KG1 (cell line): ENCODE measurements around the gene RBM26.
"Not testable (repeated sequence)": the region's sequence is repeated elsewhere in the genome, so short reads cannot be mapped to it uniquely, and the experiment has no call there.

Experiments used
- DNase-seq: peaks from one replicate; lab custom pipeline; 2025; lab: John Stamatoyannopoulos, UW

Gene RBM26

DNA sequence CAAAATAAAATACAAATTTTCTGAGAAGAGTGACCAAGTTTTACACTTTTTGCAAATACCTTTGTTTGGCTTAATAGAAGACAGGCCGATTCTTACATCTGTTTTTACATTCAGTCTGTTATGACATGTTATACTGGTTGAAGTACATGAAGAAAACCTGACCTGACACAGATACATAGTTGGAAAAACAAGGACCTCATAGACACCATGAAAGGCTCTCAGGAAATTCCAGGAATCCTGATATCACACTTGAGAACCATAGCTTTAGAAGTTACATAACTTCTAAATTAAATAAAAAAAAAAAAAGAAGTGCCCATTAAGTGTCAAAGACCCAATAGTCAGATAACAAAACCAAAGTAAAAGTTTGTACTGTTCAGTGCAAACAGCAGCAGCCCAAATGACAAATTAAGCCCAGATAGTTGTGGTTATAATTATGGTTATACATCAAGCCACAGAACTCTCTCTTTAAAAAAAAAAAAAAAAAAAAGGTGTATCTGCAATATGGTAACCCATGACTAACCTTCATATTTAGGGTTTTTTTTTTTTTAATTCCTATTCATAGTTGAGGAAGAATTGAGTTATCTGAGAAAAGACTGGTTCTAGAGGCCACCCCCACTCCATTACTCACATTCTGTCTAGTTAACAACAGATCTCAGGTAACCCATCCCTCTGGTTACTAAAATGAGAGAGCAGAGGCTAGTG is 19.8 kb downstream of the RBM26 start:
- no peak for DNase-seq

DNA sequence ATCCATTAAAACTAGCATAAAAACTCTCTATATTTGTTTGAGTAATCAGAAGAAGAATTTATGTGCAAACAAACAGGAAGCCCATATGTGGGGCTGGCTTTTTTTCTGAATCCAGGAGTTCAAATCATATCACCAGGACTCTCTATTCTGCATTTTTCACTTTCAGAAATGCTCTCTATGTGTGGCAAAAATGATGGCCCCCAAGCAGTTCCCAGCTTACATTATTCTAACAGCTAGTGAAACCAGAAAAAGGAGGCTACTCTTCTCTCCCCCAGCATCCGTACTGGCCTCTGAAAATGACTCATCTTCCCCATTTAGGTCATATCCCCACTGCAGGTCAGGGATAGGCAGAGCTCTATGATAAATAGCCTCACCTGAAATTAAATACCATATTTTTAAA is 20.4 kb downstream of the RBM26 start:
- DNase-seq, result no peak

DNA sequence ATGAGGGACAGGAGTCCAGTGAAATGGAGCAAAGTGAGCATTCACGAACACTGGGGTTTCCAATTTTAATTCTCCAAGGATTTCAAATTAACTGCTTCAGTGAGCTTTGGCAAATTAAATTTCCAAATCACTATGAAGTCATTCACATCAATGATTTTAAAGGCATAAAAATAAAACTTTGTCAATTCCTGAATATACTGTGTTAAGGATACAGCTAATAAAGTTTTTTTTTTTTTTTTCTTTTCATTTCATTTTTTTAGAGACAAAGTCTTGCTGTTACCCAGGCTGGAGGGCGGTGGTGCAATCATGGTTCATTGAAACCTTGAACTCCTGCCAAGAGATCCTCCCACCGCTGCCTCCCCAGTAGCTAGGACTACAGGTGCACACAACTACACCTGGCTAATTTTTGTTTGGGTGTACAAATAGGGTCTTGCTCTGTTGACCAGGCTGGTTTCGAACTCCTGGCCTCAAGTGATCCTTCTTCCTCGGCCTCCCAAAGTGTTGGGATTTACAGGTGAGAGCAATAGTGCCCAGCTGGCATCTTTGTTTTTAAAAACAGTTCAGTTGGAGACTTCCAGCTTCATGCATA is 21.9 kb downstream of the RBM26 start:
- no peak for DNase-seq

DNA sequence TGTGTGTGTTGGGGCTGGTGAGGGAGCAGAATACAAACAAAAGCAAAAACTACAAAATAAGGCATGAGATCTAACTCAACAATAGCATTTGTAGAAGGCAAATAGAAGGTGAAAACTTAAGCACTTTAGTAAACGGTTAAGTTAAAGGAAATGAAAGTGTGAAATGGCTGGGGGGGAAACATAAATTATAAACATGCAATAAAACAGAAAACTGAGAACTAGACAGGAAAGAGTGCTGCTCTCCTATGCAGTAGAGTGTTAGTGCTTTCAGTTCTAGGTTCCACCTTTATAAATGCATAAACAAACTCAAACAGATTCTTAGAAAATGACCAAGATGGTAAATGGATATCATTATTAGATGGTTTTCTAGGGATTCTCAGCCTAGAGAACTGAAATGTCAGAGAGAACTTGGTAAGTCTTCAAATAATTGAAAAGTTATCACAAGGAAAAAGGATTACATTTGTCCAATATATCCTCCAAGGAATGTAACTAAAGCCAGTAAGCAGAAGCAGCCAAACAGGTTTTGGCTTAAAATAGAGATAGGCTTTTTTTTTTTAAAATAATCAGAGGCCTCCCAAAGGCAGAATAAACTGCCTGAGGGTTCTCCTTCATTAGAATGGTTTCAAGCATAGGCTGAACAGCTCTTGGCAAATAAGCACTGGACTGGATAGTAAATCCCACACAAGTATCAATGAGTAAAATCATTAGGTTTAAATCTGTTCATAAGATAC is 23.3 kb downstream of the RBM26 start:
- DNase-seq, result no peak

DNA sequence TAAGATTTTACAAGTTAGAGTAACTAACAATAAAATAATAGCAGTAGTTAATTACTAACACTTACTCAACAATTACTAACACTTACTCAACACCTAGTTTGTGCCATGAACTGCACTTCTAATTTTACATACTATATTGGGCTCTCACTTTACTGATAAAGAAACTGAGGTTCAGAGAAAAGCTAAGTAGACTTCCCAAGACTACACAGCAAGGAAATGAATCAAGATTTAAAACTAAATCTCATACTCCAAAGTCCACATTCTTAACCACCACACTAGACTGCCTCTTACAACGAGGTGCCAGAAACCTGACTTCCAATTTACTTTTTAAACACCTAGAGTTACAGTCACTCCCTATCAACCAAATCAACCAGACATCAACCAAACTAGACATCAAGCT is 25.1 kb downstream of the RBM26 start:
- no peak for DNase-seq

DNA sequence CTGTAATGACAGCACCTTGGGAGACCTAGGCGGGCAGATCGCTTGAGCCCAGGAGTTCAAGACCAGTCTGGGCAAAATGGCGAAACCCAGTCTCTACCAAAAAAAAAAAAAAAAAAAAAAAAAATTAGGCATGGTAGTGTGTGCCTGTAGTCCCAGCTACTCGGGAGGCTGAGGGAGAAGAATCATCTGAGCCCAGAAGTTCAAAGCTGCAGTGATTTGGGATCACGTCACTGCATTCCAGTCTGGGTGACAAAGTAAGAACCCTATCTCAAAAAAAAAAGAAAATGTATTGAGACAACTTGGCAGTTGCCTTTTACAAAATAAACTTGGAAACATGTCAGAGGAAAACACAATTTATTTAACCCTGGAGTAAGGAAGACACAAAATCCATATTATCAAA is 26.8 kb downstream of the RBM26 start:
- DNase-seq, result no peak

DNA sequence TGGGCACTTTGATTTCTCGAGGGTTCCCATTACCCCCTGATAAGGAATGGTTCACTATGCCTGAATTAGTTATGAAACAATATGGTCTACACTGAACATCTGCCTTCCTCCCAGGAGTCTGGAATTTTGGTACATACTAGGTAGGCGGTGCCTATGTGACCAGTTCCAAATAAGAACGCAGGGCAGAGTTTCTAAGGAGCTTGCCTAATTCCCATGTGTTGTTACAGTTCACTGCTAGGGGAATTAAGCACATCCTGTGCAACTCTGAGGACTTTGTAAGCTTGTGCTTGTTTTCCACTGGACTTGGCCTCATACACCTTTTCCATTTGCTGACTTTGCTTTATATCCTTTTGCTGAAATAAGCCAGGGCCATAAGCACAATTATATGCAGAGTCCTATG is 29.2 kb downstream of the RBM26 start:
- no peak for DNase-seq

DNA sequence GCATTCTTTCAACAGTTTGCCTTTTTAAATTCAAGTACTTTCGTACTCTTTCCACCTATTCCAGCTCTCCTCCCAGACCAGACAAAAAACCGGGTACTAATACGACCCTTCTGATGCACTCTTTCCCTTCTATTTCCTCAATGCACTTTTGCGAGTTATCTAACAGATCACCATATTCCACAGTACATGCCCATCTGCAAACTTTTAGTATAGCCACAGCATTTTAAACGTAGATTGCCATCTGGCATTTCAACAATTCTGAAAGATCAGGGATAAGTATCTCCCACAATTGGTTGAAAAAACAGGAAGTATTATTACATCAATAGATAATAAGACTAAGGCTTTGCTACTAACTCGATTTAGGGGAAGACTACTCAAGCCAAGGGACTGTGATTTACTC is 31.5 kb downstream of the RBM26 start:
- no peak for DNase-seq

DNA sequence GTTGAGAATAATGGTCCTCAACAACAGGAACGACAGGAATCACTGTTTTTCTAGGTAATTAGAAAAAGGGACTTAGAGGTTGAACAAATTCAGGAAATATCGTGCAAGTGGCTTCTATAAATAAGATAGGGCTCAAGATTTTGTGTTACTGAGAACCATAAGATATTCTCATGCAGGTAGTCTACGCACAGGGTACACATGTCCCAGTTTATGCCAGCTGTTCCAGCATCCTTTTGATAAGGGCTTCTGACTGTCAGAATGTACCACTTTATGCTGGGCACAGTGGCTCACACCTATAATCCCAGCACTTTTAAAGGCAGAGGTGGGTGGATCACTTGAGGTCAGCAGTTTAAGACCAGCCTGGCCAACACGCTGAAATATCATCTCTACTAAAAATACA is 32.1 kb downstream of the RBM26 start:
- no peak for DNase-seq

DNA sequence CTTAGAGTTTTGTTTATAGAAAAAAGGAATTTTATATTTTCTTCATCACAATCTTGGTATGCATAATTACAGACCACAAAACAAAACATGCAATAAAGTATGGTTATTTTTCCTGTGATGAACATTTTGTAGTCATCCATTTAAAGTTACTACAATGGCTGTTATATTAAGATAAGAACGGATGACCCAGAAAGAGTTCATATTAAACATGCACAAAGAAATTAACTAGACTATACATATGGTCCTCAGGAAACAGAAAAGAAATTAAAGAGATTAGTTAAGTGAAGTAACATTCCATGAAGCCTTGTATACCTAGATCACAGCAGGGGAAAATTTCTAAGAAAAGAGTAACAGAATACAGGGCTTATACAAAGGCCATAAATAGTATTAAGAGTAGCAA is 36.8 kb downstream of the RBM26 start:
- DNase-seq, result no peak

DNA sequence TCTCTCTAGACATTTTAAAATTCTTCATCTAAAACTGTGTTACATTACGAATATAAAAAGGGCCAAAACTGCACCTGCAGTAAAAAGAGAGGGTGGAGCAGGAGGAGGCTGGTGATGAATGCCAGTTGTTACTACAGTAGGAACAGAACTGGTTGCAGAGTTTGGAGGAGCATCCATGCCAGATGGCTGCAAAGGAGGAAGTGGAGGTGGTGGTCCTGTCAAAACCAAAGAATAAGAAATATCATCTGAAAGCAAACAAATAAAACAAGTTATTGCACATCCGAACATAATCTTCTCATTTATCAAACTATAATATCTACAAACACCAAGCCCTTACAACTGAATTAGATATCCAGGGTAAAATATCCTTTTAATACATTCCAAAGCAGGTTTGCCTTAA is 40.1 kb downstream of the RBM26 start:
- DNase-seq, result no peak

DNA sequence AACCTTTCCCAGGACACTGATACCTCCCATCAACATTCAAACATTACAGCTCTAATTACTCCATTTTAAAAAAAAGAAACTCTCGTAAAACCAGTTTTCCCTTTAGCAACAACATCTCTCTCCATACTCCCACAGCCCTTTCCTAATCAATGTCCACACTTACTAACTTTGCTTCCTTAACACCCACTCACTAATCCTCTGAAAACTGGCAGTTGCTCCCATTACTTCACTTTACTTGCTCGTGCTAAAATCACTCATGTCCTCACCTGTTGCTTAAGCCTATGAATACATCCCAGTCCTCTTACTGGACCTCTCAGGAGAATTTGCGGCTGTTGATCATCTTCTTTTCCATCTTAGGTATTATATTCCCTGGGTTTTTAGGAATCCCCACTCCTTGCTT is 44.8 kb downstream of the RBM26 start:
- no peak for DNase-seq

DNA sequence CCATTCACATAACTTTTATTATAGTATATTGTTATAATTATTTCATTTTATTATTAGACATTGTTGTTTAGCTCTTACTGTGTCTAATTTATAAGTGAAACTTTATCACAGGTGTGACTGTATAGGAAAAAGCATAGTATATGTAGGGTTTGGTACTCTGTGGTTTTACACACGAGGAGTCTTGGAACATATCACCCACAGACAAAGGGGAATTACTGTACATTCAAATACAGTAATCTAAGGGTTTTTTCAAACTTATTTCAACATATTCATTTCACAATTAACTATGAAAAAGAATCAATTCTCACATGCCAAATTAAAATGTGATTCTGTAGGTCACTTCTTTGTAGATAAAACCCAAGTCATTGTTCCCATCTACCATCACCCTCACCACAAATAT is 46.0 kb downstream of the RBM26 start:
- DNase-seq, result no peak

DNA sequence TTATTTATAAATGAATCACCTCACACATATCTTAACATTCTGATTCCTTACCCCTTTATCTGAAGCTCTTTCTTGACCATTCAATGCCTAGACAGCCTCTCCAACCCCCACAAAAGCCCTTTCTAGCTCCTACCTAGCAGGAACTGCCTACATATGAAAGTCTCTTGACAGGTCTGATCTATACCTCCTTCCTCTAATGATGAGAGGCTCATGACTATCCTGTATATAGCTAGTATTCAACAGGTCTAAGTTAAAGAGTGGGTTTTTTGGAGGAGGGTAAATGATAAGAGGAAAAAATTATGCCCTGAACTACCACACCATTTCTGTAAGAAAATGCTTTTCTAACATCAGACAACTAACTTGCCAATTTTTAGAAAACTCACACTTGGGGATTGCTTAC is 47.0 kb downstream of the RBM26 start:
- DNase-seq, result no peak

DNA sequence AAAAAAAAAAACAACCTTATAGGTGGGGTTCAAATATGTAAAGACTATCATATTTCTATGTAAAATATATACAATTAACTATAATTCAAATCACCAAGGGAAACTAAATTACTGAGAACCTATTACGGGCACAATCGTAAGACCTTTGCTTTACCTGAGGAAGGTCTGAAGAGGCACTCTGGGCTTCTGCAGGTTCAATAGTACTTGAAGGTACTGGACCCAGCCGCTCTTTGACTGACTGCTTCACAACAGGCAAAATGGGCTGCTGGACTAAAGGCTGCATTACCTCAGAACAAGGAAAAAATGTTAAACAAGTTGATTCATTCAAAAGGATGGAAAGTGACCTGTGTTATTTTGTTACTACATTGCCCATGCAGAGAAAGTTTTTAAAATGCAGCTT is 51.8 kb downstream of the RBM26 start:
- no peak for DNase-seq

DNA sequence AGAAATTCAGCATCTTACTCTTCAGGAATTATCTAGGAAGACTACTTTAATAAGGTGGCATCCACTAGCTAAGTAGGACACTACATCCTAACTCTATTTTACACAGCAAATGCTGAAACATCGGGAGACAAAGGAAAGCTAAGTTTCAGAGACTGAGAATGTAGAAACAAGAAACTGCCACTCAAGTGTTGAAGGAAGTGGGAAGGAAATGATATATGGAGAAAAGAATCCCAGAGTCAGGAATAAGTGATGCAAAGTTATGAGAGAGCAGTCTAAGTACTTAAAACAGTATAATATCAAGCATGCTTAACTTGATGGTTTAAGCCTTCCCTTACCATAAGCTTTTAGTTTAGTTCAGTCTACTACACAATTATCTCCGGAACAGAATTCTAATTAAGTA is 52.4 kb downstream of the RBM26 start:
- DNase-seq, result no peak

DNA sequence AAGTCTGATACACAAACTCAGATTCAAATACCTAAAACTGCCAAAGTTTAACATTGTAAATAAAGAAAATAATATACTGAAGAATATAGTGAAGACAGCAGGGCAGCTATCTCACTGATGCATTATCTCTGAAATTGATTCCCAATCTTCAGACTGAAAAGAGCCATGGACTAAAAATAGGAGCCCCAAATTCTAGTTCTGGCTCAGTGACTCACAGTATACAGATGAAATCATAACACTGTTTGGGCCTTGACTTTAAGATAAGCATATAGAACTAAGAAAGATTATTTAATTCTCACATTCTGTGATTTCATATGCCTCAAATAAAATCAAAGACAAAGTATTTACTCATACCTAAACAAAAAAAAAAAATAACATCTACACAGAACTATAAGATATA is 53.9 kb downstream of the RBM26 start:
- no peak for DNase-seq

DNA sequence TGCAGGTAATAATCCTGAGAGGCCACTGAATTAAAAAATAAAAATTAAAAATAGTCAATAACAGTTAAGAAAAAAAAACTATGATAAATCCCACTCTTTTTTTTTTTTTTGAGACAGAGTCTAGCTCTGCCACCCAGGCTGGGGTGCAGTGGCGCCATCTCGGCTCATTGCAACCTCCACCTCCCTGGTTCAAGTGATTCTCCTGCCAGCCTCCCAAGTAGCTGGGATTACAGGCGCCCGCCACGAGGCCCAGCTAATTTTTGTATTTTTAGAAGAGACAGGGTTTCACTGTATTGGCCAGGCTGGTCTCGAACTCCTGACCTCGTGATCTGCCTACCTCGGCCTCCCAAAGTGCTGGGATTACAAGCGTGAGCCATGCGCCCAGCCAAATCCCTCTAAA is 56.4 kb downstream of the RBM26 start:
- DNase-seq, result not testable (repeated sequence)

DNA sequence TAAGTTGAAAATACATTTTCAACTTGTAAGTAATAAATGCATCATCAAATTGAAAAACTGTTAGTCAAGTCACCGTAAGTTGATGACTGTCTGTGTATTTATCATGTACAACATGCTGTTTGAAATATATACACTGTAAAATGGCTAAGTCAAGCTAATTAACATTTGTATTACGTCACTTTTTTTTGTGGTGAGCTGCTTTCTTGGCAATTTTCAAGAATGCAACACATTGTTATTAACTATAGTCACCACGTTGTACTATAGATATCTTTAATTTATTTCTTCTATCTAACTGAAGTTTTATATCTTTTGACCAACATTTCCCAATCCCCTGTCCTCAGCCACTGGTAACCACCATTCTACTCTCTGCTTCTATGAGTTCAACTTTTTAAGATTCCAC is 57.0 kb downstream of the RBM26 start:
- DNase-seq, result no peak

DNA sequence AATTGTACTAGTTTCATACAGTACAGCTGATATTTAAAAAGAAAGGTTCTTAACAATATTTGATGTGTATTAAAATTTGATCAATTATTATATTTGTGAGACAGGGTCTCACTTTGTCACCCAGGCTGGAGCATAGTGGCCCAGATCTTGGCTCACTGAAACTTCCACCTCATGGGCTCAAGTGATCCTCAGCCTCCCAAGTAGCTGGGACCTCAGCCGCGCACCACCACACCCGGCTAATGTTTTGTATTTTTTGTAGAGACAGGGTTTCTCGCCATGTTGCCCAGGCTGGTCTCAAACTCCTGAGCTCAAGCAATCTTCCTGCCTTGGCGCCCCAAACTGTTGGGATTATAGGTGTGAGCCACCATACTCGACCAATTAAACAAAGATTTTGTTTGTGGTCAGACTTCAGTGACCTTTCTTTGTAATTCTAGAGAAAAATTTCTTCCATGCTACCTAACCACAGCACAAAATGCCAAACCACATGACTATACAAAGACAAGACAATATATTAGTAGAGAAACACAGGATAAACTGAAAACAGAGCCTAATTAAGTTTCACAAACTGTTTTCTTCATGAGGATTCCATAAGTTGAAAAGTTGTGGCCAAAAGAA is 59.6 kb downstream of the RBM26 start:
- no peak for DNase-seq

DNA sequence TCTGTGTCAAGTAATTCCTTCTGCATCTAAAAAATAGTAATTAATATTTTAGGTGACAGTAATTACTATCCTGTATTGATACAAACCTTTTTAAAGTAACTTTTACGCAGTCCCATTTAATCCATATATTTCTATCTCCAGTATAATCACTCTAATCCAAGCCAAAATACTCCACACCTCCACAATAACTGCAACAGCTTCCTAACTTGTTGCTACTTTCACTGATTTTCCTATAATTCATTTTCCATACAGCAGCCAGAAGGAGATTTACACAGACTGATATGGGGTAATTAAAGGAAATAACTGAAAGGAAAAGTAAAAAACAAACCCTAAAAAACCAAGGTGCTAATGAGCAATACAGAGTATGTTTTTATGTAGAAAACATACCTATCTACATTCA is 64.9 kb downstream of the RBM26 start:
- DNase-seq, result no peak

DNA sequence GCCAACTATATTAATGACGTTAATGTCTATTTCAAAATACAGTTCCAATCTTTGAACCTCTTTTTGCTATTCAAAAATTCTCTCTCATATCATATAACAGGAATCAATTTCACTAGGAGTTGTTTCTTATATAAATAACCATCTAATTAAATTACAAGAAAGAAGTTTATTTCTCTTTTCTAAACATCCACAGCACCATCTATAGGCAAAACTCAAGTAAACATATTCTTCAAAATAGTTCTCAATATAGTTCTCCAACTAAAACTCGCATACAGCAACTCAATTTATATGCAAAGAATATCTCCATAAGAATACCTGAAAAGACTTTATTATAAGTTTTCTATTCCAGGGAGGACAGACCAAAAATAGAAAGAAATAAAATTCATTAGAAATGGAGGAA is 65.6 kb downstream of the RBM26 start:
- DNase-seq, result no peak

DNA sequence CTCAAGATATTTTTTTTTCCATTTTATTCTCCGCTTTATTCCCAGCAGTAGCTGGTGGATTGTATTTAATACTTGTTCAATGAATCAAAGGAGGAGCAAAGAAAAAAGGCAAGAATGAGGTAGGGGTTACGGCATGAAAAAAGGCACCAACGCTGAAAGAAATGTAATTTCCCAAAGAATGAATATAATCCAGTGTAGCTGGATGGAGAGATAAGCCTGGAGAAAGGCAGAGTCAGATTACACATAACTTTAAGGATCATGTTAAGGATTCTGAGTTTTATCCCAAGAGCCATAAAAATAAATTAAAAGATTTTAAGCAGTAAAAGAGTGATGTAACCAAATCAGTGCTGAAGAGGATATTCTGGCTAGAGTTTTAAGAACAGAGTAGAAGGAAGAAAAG is 67.7 kb downstream of the RBM26 start:
- DNase-seq, result no peak
